Hematopoietic multipotent progenitor cell treated with erythropoietin and hydrocortisone succinate and interleukin-3 and kit ligand, for 4 days (in vitro differentiated cells): ENCODE results near the gene RERE.
"Not testable (repeated sequence)": the region's sequence is repeated elsewhere in the genome, so short reads cannot be mapped to it uniquely, and the experiment has no call there.

Experiments used
- DNase-seq: peaks from one replicate; pipeline ENCODE4 v3.0.0-alpha.2; 2015

RERE gene

GRCh38 chr1:8389958-8390535 is 427.4 kb downstream of the RERE start:
- DNase-seq: no peak

GRCh38 chr1:8388732-8389562 is 428.5 kb downstream of the RERE start:
- DNase-seq: no peak

GRCh38 chr1:8386247-8386646 is 431.2 kb downstream of the RERE start:
- DNase-seq: no peak

GRCh38 chr1:8384577-8384976 is 432.9 kb downstream of the RERE start:
- no peak for DNase-seq

GRCh38 chr1:8384088-8384487 is 433.4 kb downstream of the RERE start:
- no peak for DNase-seq

GRCh38 chr1:8382608-8383505 is 434.6 kb downstream of the RERE start:
- DNase-seq: peak; percentile 56

GRCh38 chr1:8382051-8382505 is 435.4 kb downstream of the RERE start:
- no peak for DNase-seq

- DNase-seq: no peak
Measured at GRCh38 chr1:8381618-8382017, 435.8 kb downstream of the RERE start.

- DNase-seq: not testable (repeated sequence)
Measured at GRCh38 chr1:8380310-8380709, 437.1 kb downstream of the RERE start.

- DNase-seq: no peak
Measured at GRCh38 chr1:8379513-8380186, 437.8 kb downstream of the RERE start.

GRCh38 chr1:8378981-8379470 is 438.4 kb downstream of the RERE start:
- DNase-seq: no peak

GRCh38 chr1:8378178-8378577 is 439.3 kb downstream of the RERE start:
- DNase-seq: peak; percentile 34

- no peak for DNase-seq
Measured at GRCh38 chr1:8377271-8377981, 440.0 kb downstream of the RERE start.

GRCh38 chr1:8376358-8376840 is 441.0 kb downstream of the RERE start:
- DNase-seq: no peak

- DNase-seq: peak; percentile 67
Measured at GRCh38 chr1:8374812-8375211, 442.6 kb downstream of the RERE start.

GRCh38 chr1:8374356-8374755 is 443.1 kb downstream of the RERE start:
- DNase-seq: no peak

GRCh38 chr1:8373581-8374241 is 443.7 kb downstream of the RERE start:
- DNase-seq: no peak

- DNase-seq: no peak
Measured at GRCh38 chr1:8373125-8373524, 444.3 kb downstream of the RERE start.

- no peak for DNase-seq
Measured at GRCh38 chr1:8371372-8371991, 446.0 kb downstream of the RERE start.

- DNase-seq: no peak
Measured at GRCh38 chr1:8370905-8371315, 446.5 kb downstream of the RERE start.
